Epithelial cell of prostate (primary cell): ENCODE data around the gene TMEM9B.

Experiments
- DNase-seq: peaks from one replicate; pipeline ENCODE4 v3.0.0-alpha.2; 2011; ENCODE audit warnings: low read depth, low spot score
- H3K27ac ChIP-seq: fragments of 450-650 bp; 2 replicates; pipeline ENCODE4 v1.5.1; 2017; ENCODE audit warnings: mild to moderate bottlenecking

The TMEM9B gene

GRCh38 chr11:8932564-8933180 lies 31.6 kb downstream of the TMEM9B start, which contains the start of gene C11orf16:
TSS of gene C11orf16 (minus strand) at chr11:8932947. CDS start at chr11:8932308, 639 bp downstream.
- no peak within 1 kb of the TSS for H3K27ac ChIP-seq
- no peak for DNase-seq

DNA sequence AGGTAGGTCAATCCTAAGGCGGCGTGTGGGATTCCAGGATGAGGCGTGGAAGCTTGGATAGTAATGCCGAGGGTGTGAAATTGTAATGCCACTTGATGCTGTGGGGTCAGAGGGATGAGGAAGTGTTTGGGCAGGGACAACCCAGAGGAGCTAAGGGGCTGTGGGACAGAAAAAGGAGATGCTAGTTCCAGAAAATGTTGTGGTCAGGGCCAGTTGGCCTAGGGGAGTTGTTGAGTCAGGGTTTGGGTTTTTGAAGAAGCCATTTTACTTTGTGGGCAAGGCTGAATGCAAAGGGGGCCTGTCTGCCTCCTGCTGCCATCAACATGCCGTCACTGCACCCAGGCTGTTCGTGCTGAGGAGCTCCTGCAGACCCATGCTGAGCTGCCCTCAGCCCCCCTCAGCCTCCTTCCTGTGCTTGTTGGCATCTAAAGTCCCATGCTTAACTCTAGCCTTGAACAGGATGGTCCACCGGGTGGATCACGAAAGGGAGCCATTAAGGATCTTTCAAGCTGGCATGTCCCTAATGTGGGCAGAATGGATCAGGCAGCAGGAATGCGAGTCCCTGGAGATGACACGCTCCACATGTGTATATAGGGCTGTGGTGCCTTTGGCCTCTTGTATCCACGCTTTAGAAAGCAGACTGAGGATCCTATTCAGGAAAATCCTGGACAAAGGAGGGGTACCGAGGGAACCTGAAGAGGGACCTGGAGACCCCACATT lies 33.6 kb downstream of the TMEM9B start:
- no peak for DNase-seq
- H3K27ac ChIP-seq, result no peak overlapping the region

DNA sequence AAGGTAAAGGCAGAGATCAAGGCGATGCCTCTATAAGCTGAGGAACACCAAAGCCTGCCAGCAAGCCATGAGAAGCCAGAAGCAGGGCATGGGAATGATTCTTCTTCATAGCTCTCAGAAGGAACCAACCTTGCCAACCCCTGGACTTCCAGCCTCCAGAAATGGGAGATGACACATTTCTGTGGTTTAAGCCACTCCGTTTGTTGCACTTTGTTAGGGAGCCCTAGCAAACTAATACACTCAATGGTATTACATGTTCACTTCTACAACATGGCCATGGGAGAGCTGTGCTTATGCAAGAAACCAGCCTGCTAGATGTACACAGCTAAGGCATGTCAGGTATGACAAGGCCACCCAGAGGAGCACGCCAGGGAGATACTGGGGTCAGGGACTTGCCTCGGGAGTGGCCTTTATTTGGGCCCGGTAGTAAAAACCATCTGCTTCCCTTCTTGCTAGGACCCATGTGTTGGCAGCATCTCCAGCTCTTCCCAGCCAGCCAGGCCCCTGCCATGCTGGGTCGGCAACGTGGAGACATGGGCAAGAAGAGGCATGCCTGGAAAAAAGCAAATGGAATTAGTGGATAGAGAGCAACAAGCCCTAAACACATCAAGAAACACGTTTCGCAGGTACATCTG lies 35.1 kb downstream of the TMEM9B start:
- DNase-seq, result no peak

GRCh38 chr11:8928205-8928604 lies 36.0 kb downstream of the TMEM9B start:
- no peak for DNase-seq
- H3K27ac ChIP-seq, result no peak overlapping the region

More for the DNA sequence above, 35.1 kb downstream of the TMEM9B start:
- H3K27ac ChIP-seq, result no peak overlapping the region

DNA sequence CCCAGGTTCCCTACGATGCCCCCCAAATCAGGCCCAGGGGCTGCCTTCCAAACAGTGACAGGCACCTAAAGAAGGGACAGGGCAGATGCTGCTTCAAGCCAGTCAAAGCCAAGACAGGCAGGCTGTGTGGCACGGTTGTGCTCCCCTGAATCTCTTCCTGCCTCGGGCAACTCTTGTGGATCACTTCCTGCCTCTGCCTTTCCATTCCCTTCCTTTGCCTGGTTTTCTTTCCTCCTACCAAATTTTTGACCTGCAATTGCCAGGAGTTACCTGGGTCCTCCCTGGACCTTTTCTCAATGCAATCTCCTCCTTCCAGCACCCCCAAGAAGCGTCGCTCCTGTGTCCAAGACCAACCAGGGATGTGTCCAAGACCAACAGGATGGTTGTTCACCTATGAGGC lies 37.0 kb downstream of the TMEM9B start:
- no peak for DNase-seq
- H3K27ac ChIP-seq, result no peak overlapping the region

DNA sequence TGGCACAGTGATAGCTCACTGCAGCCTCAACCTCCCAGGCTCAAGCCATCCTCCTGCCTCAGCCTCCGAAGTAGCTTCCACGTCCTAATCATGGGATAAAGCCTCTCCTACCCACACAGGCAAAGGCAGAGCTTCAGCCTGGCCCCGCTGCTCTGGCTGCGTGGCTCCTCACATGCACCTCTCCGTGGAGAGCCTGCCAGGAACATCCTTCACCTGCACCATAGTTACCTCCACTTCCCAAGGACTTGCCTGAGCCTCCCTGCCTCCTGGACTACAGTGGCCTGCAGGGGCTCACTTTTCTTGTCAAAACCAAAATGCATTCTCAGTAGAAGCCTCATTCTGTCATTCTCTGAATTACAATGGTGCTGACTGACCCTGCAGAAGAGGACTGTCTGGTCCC lies 38.0 kb downstream of the TMEM9B start:
- no peak for DNase-seq
- H3K27ac ChIP-seq, result no peak overlapping the region

- no peak for DNase-seq
- H3K27ac ChIP-seq, result no peak overlapping the region
These were observed 38.5 kb downstream of the TMEM9B start for GRCh38 chr11:8925711-8926110.

GRCh38 chr11:8922691-8923090 lies 41.6 kb downstream of the TMEM9B start:
- H3K27ac ChIP-seq, result no peak overlapping the region
- DNase-seq, result no peak

GRCh38 chr11:8917157-8917825 lies 47.0 kb downstream of the TMEM9B start:
- no peak for DNase-seq
- H3K27ac ChIP-seq, result peak overlapping the region; percentile 37

- DNase-seq, result no peak
- H3K27ac ChIP-seq, result no peak overlapping the region
These were observed 49.6 kb downstream of the TMEM9B start for GRCh38 chr11:8914661-8915018.

GRCh38 chr11:8913961-8914660 lies 50.1 kb downstream of the TMEM9B start:
- H3K27ac ChIP-seq, result peak overlapping the region; percentile 7
- no peak for DNase-seq

- peak; percentile 55 for DNase-seq
- peak within 1 kb of the TSS; percentile 55 for H3K27ac ChIP-seq
These were observed 53.0 kb downstream of the TMEM9B start, which contains the start of gene AKIP1 for GRCh38 chr11:8911029-8911823. TSS of gene AKIP1 (plus strand) at chr11:8911189. CDS start at chr11:8911450, 261 bp downstream.

- no peak for DNase-seq
- no peak overlapping the region for H3K27ac ChIP-seq
These were observed 53.6 kb downstream of the TMEM9B start for GRCh38 chr11:8910649-8911026.

- peak overlapping the region; percentile 95 for H3K27ac ChIP-seq
These were observed 56.1 kb downstream of the TMEM9B start for GRCh38 chr11:8908099-8908498.

DNA sequence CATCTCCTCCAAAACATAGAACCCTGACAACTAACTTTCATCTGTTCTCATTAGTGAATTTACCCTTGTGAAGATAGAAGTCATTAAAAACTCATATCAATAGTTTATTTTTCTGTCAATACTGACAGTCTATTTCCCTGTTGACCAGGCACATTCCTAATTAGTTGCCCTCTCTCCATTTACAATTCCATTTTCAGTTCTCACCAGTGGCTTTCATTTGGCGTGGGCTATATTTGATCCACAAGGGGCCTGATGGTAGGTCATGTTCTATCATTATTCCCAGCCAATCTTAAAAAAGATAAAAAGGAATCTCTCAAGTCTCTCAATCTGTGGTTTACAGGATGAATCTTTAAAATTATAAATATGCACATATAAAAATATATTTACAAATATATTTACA lies 57.1 kb downstream of the TMEM9B start:
- no peak for DNase-seq
- peak overlapping the region; percentile 95 for H3K27ac ChIP-seq

More at GRCh38 chr11:8908099-8908498, 56.1 kb downstream of the TMEM9B start:
- no peak for DNase-seq

DNA sequence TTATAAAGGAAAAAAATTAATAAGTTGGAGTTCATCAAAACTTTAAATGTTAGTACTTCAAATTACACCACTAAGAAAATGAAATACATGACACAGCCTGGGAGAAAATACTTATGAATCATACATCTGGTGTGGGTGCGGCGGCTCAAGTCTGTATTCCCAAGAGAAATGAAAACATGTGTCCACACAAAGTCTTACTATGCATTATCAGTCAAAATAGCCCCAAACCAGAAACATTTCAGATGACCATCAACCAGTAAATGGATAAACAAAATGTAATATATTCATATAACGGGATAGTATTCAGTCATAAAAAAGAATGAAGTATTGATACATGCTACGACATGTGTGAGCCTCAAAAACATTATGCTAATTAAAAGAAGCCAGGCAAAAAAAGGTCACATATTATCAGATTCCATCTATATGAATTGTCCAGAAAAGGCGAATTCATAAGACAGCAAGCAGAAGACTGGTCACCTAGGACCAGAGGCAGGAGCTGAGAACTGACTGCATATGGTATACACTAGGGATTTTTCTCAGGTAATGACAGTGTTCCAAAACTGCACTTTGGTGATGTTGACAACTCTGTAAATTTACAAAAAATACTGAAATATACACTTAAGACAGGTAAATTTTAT lies 58.6 kb downstream of the TMEM9B start:
- peak overlapping the region; percentile 95 for H3K27ac ChIP-seq
- peak; percentile 69 for DNase-seq

DNA sequence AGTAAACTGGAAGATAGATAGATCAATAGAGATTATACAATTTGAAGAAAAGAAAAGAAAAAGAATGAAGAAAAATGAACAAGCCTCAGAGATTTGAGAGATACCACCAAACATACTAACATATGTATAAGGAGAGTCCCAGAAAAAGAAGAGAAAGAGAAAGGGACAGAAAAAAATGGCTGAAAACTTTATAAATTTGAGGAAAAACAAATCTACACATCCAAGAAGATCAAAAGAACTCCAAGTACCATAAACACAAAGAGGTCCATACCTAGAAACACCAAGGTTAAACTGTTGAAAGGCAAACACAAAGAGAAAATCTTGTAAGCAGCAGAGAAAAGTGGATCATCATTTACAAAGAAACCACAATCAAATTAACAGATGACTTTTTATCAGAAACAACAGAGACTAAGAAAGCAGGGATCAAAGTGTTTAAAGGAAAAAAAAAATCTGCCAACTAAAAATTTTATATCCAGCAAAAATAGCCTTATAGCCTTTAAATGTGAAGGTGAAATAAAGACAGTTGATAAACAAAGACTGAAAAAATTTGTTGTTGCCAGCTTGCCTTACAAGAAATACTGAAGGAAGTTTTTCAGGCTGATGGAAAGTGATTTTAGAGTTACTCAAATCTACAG lies 65.0 kb downstream of the TMEM9B start:
- H3K27ac ChIP-seq, result no peak overlapping the region
- no peak for DNase-seq
